Heart left ventricle (tissue), 13 donors: ENCODE results near the gene RING1.

Experiments used
- POLR2A ChIP-seq, 2 donors: fragments of 450-650 bp; IDR thresholded peaks; one replicate each; pipeline ENCODE4 v1.6.1; 2017; ENCODE audit warnings: antibody characterized with exemption in 2 of 2, mild to moderate bottlenecking in 2 of 2, moderate library complexity in 2 of 2
- TF ChIP-seq, protein P1 (sequence below), 12 donors: fragments of 200-600 bp; sonication (generic) in 4 of 12; IDR thresholded peaks; one replicate each; pipeline versions ENCODE4 v1.5.0 to v1.8.0; 2018 to 2022; ENCODE audit warnings: antibody characterized with exemption in 12 of 12, mild to moderate bottlenecking in 5 of 12
- donor health status: ischemic (EF 13 %, LVEDD 7.1; RV severe dilation, severe dysfunction).
- donor health status: DM: no; HTN: yes; CAD: no.
- donor health status: DM: no; HTN: no; CAD: no.
- donor health status: ischemic (EF 25% LVEDD 6.9; RV normal size, moderate dysfunction).
- donor health status: ischemic (EF 25% LVEDD 5.7; RV mildly dilated, moderate dysfunction).
- donor health status: ischemic (EF 35%, LVEDD 5.7; RV mildly dilated, moderate dysfunction).
- donor health status: nonischemic (EF 11% LVEDD 7.7; RV severe dilation, severe dysfunction).
- donor health status: DM: yes; HTN: yes; CAD: no.
- donor health status: PGD.
- donor health status: ischemic (EF 29% LVEDD 5.4; RV normal size, mild dysfunction).
- donor health status: nonischemic (EF 23%, LVEDD 6.1; RV moderate dilation, normal function).

DNA sequence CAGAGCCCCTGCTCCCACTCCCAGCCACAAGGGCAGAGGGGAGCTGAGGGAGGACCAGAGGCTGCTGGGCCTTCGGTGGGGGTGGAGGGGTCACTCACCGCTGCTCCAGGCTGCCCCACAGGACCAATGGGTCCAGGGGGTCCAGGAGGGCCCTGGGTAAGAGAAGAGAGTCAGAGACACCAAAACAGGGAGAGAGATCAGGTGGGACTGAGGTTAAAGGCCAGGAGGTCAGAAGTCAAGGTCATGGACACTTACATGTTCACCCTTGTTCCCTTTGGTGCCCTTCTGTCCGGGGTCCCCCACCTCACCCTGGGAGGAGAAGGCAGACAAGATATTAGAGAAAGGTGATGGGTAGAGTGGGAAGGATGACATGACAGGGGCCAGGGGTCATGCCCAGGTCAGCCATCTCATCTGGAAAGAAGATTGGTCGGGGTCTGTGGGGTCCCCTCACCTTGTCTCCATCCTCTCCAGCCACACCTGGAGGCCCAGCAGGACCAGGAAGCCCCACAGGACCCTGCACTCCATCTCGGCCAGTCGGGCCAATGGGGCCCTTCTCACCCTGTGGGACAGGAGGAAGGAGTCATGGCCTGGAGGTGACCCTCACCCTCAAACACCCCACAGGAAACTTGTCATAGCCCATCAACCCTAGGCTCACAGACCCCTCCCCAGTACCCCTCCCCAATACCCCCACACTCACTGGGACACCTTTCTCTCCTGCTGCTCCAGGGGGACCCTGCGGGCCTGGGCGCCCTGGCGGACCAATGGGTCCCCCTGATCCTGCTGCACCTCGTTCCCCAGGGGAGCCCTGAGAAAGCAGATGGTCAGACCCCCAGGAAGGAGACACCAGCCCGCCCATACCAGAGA is 37.1 kb upstream of the RING1 start:
- TF ChIP-seq, protein P1, sequence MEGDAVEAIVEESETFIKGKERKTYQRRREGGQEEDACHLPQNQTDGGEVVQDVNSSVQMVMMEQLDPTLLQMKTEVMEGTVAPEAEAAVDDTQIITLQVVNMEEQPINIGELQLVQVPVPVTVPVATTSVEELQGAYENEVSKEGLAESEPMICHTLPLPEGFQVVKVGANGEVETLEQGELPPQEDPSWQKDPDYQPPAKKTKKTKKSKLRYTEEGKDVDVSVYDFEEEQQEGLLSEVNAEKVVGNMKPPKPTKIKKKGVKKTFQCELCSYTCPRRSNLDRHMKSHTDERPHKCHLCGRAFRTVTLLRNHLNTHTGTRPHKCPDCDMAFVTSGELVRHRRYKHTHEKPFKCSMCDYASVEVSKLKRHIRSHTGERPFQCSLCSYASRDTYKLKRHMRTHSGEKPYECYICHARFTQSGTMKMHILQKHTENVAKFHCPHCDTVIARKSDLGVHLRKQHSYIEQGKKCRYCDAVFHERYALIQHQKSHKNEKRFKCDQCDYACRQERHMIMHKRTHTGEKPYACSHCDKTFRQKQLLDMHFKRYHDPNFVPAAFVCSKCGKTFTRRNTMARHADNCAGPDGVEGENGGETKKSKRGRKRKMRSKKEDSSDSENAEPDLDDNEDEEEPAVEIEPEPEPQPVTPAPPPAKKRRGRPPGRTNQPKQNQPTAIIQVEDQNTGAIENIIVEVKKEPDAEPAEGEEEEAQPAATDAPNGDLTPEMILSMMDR (IDR thresholded peaks at IDR 0.05) = no peak
- TF ChIP-seq POLR2A (IDR thresholded peaks at IDR 0.05) = no peak
